B cell (primary cell): Measurements from ENCODE around the gene PATZ1. TPM values are rescaled to one million over a fixed set of nuclear protein-coding genes. Genes with fewer than 3 reads are reported as not detected.

ENCODE experiments used
- ATAC-seq: fragments of 200-7000 bp; cut with Tn5 transposase; one replicate; pipeline ENCODE4 v1.10.0; 2021; ENCODE audit warnings: low read depth, mild to moderate bottlenecking, moderate number of reproducible peaks, moderate library complexity
- CTCF ChIA-PET: fragments of 350-600 bp; sonication (Branson Sonifier 250); formaldehyde crosslinking; loops from one replicate; lab custom pipeline; 2021; ENCODE audit warnings: antibody characterized with exemption, inconsistent platforms; lab: Charles Lee
- POLR2A ChIA-PET: fragments of 350-600 bp; sonication (Branson Sonifier 250); formaldehyde crosslinking; loops from one replicate; lab custom pipeline; 2021; ENCODE audit warnings: antibody characterized with exemption; lab: Charles Lee
- DNase-seq: peaks from one replicate; pipeline ENCODE4 v3.0.0; 2013
- H2AFZ ChIP-seq: 2 replicates; pipeline ENCODE4 v1.6.1; 2012; ENCODE audit warnings: mild to moderate bottlenecking, low read depth, low read length; ENCODE audit not compliant: insufficient read depth, poor library complexity, severe bottlenecking
- H3K27ac ChIP-seq, 2 donors: 1 replicate in 1 of 2; 2 replicates in 1 of 2; pipeline ENCODE4 v1.5.1; 2012 to 2013; ENCODE audit warnings: low read length in 2 of 2, mild to moderate bottlenecking in 2 of 2, moderate library complexity in 1 of 2
- H3K27me3 ChIP-seq, 4 experiments: fragments of 200-600 bp in 1 of 4; sonication (generic) in 1 of 4; replicated peaks in 1 of 4; 1 replicate in 2 of 4; 2 replicates in 2 of 4; pipeline versions ENCODE4 v1.6.1 to v1.7.0; 2013 to 2016; ENCODE audit warnings: low read length in 3 of 4, mild to moderate bottlenecking in 2 of 4, mixed read lengths in 1 of 4, moderate library complexity in 1 of 4; ENCODE audit not compliant: insufficient read depth in 4 of 4, control insufficient read depth in 3 of 4; ENCODE audit errors: control extremely low read depth in 1 of 4
- H3K36me3 ChIP-seq, 2 experiments: replicated peaks in 1 of 2; 1 replicate in 1 of 2; 2 replicates in 1 of 2; pipeline versions ENCODE4 v1.6.1 to v1.7.1; 2013; ENCODE audit warnings: low read length in 1 of 2; ENCODE audit not compliant: insufficient read depth in 2 of 2, control insufficient read depth in 1 of 2; ENCODE audit errors: control extremely low read depth in 1 of 2, extremely low read depth in 1 of 2
- H3K4me1 ChIP-seq, 2 donors: fragments of 200-600 bp in 1 of 2; sonication (generic) in 1 of 2; 1 replicate in 1 of 2; 2 replicates in 1 of 2; pipeline versions ENCODE4 v1.5.1 to v1.6.1; 2013 to 2017; ENCODE audit warnings: low read length in 2 of 2; ENCODE audit not compliant: control insufficient read depth in 2 of 2, insufficient read depth in 2 of 2
- H3K4me2 ChIP-seq: replicated peaks from 2 replicates; pipeline ENCODE3; 2012; ENCODE audit warnings: mild to moderate bottlenecking, low read depth, low read length; ENCODE audit not compliant: poor library complexity, severe bottlenecking
- H3K4me3 ChIP-seq, 5 experiments: fragments of 200-600 bp in 1 of 5; sonication (generic) in 1 of 5; 1 replicate in 3 of 5; 2 replicates in 2 of 5; pipeline versions ENCODE4 v1.5.1 to v1.7.0; 2011 to 2016; ENCODE audit warnings: low read length in 4 of 5, mild to moderate bottlenecking in 4 of 5, low read depth in 2 of 5, control low read depth in 1 of 5, moderate library complexity in 1 of 5; ENCODE audit not compliant: insufficient read depth in 1 of 5; ENCODE audit errors: control extremely low read depth in 1 of 5, extremely low read depth in 1 of 5
- H3K79me2 ChIP-seq: fragments of 200-600 bp; sonication (generic); one replicate; pipeline ENCODE4 v1.6.0; 2016; ENCODE audit warnings: low read length; ENCODE audit not compliant: control insufficient read depth, insufficient read depth
- H3K9ac ChIP-seq: fragments of 200-600 bp; sonication (generic); 2 replicates; pipeline ENCODE4 v1.6.1; 2017; ENCODE audit warnings: mild to moderate bottlenecking, low read length, moderate library complexity
- H3K9me3 ChIP-seq, 3 donors: one replicate each; pipeline versions ENCODE4 v1.6.1 to v1.7.1; 2013; ENCODE audit warnings: low read length in 2 of 3; ENCODE audit not compliant: control insufficient read depth in 2 of 3, insufficient read depth in 1 of 3; ENCODE audit errors: control extremely low read depth in 1 of 3
- H4K20me1 ChIP-seq: 2 replicates; pipeline ENCODE4 v1.6.0; 2012; ENCODE audit warnings: mild to moderate bottlenecking, low read length; ENCODE audit not compliant: insufficient read depth, control insufficient read depth, poor library complexity, severe bottlenecking
- H3K27ac Mint-ChIP-seq: one replicate; pipeline ENCODE4 v1.8.0; 2021; ENCODE audit warnings: mixed read lengths
- H3K27me3 Mint-ChIP-seq: one replicate; pipeline ENCODE4 v1.8.0; 2021; ENCODE audit warnings: mixed read lengths
- H3K4me1 Mint-ChIP-seq: one replicate; pipeline ENCODE4 v1.8.0; 2021; ENCODE audit warnings: mixed read lengths
- H3K4me3 Mint-ChIP-seq: one replicate; pipeline ENCODE4 v1.8.0; 2021; ENCODE audit warnings: mixed read lengths
- H3K9me3 Mint-ChIP-seq: one replicate; pipeline ENCODE4 v1.8.0; 2022; ENCODE audit warnings: mixed read lengths; ENCODE audit not compliant: insufficient read depth
- CTCF ChIP-seq: fragments of 200-600 bp; IDR thresholded peaks from one replicate; pipeline ENCODE4 v1.8.0; 2022; ENCODE audit warnings: antibody characterized with exemption, mild to moderate bottlenecking
- EZH2 ChIP-seq: IDR thresholded peaks from 2 replicates; pipeline ENCODE4 v1.6.1; 2012; ENCODE audit warnings: borderline replicate concordance, low read depth, mild to moderate bottlenecking, moderate library complexity, low read length; ENCODE audit not compliant: insufficient read depth, poor library complexity, severe bottlenecking
- WGBS: methylation state at CpG from one replicate; pipeline ENCODE4 v1.1.5; 2013; ENCODE audit warnings: missing lambda C conversion rate; ENCODE audit not compliant: insufficient coverage; 5-methylcytosine and 5-hydroxymethylcytosine counted together
- intact Hi-C: fragments of 100-400 bp; cut with micrococcal nuclease; formaldehyde crosslinking; loops from one replicate; pipeline ENCODE4 v1.10.0; 2022
- polyA plus RNA-seq: library from polyadenylated mRNA; depleted of rRNA; stranded (reverse); fragments of >200 nt; gene quantifications from 2 replicates; pipeline ENCODE4 v1.2.3, GENCODE V29; 2012
- total RNA-seq, 2 donors: library from RNA; stranded (reverse); fragments of 120-200 nt in 1 of 2; gene quantifications; 1 replicate in 1 of 2; 2 replicates in 1 of 2; pipeline versions ENCODE4 v1.2.3 to v1.2.4, GENCODE V29; 2013 to 2022

Gene PATZ1
- total and polyA plus RNA-seq, 2 donors (not counting 1 experiment from before 2014, with no cell fraction given), result 35.1 to 47.4 TPM

- ATAC-seq (no peak), DNase-seq (no peak)
- intact Hi-C loops, result no loop called here
- no peaks in the 10 kb centered on the region for H3K27me3 ChIP-seq
- H3K9me3 ChIP-seq, result no peaks in the 10 kb centered on the region
- Mint-ChIP-seq H3K4me3 (no peak overlapping the region), H3K27me3 (no peaks in the 10 kb centered on the region), H3K27ac (no peak overlapping the region), H3K4me1 (no peaks in the 10 kb centered on the region), H3K9me3 (no peaks in the 10 kb centered on the region)
- WGBS, result no CpG with 5 or more reads among the region's 3 CpGs
- no peaks in the 10 kb centered on the region for H4K20me1 ChIP-seq
- ChIA-PET CTCF (no interaction called here), POLR2A (no interaction called here)
- no peak overlapping the region for H3K9ac ChIP-seq
- no peak overlapping the region for H3K27ac ChIP-seq
- TF ChIP-seq EZH2 (no peak), CTCF (no peak)
- H3K4me1 ChIP-seq, result no peaks in the 10 kb centered on the region
- H3K4me3 ChIP-seq, result no peak overlapping the region
- no peak overlapping the region for H3K4me2 ChIP-seq
- no peaks in the 10 kb centered on the region for H3K79me2 ChIP-seq
- H2AFZ ChIP-seq, result no peak overlapping the region
- H3K36me3 ChIP-seq, result no peaks in the 10 kb centered on the region
Observed at GRCh38 chr22:31367426-31367825, 21.3 kb upstream of the PATZ1 start.

GRCh38 chr22:31363885-31364465, 17.8 kb upstream of the PATZ1 start:
- no peak for TF ChIP-seq CTCF
- ATAC-seq (no peak), DNase-seq (no peak)
- WGBS, result 90% methylated on average over 3 of the region's 3 CpGs
- H3K4me1 ChIP-seq, result no peaks in the 10 kb centered on the region
- H3K4me3 Mint-ChIP-seq, result no peak overlapping the region
- H3K9ac ChIP-seq, result no peak overlapping the region
- H3K27me3 Mint-ChIP-seq, result peaks cover 3% of the 10 kb centered on the region
- H3K9me3 Mint-ChIP-seq, result no peaks in the 10 kb centered on the region
- no peak overlapping the region for H2AFZ ChIP-seq
- H3K79me2 ChIP-seq, result no peaks in the 10 kb centered on the region
- H3K4me1 Mint-ChIP-seq, result no peaks in the 10 kb centered on the region
- ChIA-PET POLR2A (no interaction called here), CTCF (no interaction called here)
- H3K36me3 ChIP-seq, result no peaks in the 10 kb centered on the region
- intact Hi-C loops, result no loop called here
- no peak overlapping the region for H3K27ac ChIP-seq
- no peak overlapping the region for H3K4me2 ChIP-seq
- H3K27ac Mint-ChIP-seq, result no peak overlapping the region
- H3K9me3 ChIP-seq, result no peaks in the 10 kb centered on the region
- no peaks in the 10 kb centered on the region for H3K27me3 ChIP-seq
- no peak overlapping the region for H3K4me3 ChIP-seq
- H4K20me1 ChIP-seq, result no peaks in the 10 kb centered on the region
